SH-SY5Y (cell line): ENCODE results near the gene TUBA3C.

Source experiments
- GATA2 ChIP-seq: IDR thresholded peaks from 2 replicates; pipeline ENCODE4 v1.6.1; 2011; ENCODE audit warnings: mild to moderate bottlenecking, low read depth, low read length
- GATA3 ChIP-seq: IDR thresholded peaks from 2 replicates; pipeline ENCODE4 v1.6.1; 2011; ENCODE audit warnings: low read depth, mild to moderate bottlenecking, low read length, moderate library complexity

DNA sequence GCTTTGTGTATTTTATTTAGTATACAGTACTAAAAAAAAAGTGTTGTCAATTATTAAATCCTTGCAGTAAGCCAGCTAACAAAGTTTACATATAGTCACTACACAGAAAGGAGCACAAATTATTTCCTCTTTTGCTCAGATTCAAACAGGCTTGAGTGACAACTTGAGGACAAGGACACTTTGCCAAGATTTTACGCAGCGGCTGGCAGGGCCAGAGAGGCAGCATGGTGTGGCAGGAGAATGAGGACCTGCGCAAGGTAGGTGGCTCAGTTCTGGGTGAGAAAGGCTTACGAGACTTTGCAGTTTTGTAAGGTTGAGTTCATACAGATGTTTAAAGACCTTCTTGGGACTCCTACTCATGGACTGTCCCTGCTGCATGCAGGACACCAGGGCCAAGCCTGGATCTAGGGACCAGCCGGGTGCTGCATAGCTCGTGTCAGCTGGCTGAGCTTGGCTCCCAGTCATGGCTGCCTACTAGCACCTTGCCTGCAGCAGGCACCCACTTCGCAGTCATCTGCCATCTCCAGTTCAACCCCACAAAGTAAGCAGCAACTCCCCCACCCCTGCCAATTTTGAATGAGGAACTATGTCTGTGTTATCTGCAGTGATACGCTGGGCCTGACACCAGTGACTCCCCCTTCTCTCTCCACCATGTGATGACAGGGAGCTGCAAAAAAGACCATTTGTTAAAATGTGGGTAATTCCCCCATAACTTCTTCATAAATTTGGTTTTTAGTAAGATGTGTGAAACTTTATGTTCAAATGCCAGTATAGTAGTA, 3.7 kb upstream of the TUBA3C start:
- TF ChIP-seq GATA3 (no peak), GATA2 (no peak)
